LNCaP clone FGC (cell line): ENCODE measurements around the gene FNBP1L.
A peak's percentile ranks its signal among the peaks of the same experiment; 100 is the strongest.

Experiments used
- DNase-seq: peaks from one replicate; pipeline ENCODE4 v3.0.0-alpha.2; 2011; ENCODE audit warnings: low read depth
- H3K4me3 ChIP-seq: 2 replicates; pipeline ENCODE4 v1.5.1; 2011; ENCODE audit warnings: mild to moderate bottlenecking, low read depth, low read length, control low read depth
- TF ChIP-seq, protein P1 (sequence below): IDR thresholded peaks from 2 replicates; pipeline ENCODE4 v1.5.1; 2012; ENCODE audit warnings: mild to moderate bottlenecking; ENCODE audit not compliant: control insufficient read depth, insufficient read depth; ENCODE audit errors: extremely low read depth

FNBP1L gene

DNA sequence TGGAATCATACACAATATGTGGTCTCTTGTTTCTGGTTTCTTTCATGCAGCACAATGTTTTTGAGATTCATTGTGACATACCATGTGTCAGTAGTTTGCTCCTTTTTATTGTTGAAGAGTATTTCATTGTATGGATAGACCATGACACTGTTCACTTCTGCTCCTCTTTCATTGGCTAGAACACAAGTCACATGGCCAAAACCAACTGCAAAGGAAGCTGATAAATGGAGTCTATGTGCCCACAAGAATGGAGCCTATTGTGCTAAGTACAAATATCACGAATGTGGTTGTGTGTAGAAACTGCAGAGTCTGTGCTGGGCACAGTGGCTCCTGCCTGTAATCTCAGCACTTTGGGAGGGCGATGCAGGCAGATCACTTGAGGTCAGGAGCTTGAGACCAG is 28.6 kb upstream of the FNBP1L start:
- TF ChIP-seq, protein P1, sequence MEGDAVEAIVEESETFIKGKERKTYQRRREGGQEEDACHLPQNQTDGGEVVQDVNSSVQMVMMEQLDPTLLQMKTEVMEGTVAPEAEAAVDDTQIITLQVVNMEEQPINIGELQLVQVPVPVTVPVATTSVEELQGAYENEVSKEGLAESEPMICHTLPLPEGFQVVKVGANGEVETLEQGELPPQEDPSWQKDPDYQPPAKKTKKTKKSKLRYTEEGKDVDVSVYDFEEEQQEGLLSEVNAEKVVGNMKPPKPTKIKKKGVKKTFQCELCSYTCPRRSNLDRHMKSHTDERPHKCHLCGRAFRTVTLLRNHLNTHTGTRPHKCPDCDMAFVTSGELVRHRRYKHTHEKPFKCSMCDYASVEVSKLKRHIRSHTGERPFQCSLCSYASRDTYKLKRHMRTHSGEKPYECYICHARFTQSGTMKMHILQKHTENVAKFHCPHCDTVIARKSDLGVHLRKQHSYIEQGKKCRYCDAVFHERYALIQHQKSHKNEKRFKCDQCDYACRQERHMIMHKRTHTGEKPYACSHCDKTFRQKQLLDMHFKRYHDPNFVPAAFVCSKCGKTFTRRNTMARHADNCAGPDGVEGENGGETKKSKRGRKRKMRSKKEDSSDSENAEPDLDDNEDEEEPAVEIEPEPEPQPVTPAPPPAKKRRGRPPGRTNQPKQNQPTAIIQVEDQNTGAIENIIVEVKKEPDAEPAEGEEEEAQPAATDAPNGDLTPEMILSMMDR: no peak
- no peak for DNase-seq
- no peak overlapping the region for H3K4me3 ChIP-seq

DNA sequence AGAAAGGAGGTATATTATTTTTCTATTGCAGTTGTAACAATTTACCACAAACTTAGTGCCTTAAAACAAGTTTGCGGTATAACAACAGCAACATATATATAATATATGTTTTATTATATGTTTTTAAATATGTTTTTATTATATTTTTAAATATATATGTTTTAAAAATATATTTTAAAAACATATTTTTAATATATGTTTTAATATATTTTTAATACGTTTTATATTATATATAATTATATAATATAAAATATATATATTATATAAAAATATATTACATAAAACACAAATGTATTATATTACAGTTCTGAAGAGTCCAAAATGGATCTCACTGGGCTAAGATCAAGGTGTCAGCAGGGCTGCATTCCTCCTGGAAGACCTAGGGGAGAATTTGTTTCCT is 27.5 kb upstream of the FNBP1L start:
- TF ChIP-seq, protein P1: no peak
- no peak overlapping the region for H3K4me3 ChIP-seq
- no peak for DNase-seq

DNA sequence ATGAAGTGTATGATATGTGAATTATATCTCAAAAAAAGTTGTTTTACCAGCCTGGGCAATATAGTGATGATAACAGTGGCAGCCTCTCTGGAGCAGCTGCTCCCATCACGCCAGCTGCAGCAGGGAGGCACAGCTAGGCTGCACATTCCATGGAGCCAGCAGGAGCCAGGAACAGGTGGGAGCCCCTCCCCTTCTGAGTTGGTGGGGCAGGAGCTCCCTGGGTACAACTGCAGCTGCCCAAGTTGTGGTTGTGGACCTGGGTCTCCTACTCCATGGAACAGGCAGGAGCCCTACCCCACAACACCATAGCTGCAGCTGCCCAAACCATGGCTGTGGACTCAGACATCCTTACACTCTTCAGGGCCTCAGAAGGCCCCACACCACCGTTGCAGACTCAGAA is 21.7 kb upstream of the FNBP1L start:
- H3K4me3 ChIP-seq: no peak overlapping the region
- TF ChIP-seq, protein P1: no peak
- no peak for DNase-seq

DNA sequence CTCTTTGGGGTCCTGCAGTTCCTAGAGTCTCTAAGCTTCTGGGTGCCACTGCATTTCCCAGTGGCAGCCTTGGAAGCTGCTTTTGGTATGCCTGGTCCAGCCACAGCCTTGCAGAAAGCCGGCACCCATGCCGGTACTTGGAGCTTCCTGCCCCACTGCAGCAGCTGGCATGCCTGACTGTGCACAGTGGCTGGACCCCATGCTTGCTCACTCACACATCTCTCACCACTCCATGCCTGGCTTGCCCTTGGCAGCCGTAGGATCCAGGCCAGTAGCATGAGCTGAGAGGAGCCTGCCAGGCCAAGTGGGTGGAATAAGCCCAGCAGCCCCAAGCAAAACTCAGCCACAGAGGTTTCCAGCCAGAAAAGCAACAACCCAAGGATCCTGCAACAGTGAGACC is 20.3 kb upstream of the FNBP1L start:
- no peak for DNase-seq
- H3K4me3 ChIP-seq: no peak overlapping the region
- TF ChIP-seq, protein P1: no peak

DNA sequence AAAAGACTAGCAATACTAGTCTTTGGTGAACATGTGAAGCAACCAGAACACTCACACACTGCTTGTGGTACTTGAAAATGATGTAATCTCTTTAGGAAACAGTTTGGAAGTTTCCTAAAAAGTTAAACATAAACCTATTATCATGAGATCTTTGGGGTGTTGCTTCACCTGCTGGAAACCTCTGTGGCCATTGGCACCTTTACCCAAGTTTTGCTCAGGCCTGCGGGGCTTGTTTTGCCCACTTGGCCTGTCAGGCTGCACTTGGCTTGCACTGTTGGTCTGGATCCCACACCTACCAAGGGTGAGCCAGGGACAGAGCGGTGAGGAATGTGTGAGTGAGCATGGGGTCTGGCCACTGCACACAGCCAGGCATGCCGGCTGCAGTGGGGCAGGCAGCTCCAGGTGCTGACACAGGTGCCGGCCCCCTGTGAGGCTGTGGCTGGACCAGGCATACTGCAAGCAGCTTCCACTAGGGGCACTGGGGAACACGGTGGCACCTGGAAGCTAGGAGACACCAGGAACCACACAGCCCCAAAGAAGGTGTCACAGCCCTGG is 14.4 kb upstream of the FNBP1L start:
- no peak for DNase-seq
- no peak overlapping the region for H3K4me3 ChIP-seq

DNA sequence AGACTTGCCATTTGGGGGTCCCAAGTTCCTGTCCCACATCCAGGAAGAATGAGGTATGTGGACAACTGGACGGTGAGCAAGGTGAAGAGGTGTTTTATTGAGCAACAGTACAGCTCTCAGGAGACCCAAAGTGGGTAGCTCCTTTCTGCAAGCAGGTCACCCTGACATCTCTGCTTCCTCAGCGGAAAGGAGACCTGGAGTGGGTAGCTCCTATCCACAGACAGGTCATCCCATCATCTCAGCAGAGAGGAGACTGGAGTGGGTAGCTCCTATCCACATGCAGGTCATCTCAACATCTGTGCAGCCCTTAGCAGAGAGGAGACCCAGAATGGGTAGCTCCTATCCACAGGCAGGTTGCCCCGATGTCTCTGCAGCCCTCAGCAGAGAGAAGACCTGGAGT is 13.8 kb upstream of the FNBP1L start:
- TF ChIP-seq, protein P1: no peak
- DNase-seq: no peak
- H3K4me3 ChIP-seq: no peak overlapping the region

More for the DNA sequence above, 14.4 kb upstream of the FNBP1L start:
- TF ChIP-seq, protein P1: 0 out of 2 replicates have a peak, but pooled peaks have one; percentile 4

DNA sequence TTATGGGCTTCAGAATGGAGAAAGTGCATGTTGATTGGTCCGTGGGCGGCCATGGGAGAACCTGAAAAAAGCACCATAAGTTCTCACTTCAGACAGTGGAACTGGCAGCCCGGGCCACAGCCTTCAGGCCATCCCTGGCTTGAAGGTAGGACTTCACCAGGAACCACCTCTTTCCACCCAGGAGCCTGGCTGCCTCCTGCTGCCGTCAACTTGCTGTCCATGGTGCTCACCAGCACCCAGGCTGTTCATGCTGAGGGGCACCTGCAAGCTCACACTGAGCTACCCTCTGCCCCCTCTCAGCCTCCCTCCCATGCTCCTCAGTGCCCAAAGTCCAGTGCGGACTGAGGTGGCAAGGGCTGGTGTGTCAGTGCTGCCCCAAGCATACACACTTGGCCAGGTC is 12.9 kb upstream of the FNBP1L start:
- TF ChIP-seq, protein P1: no peak
- no peak overlapping the region for H3K4me3 ChIP-seq
- DNase-seq: no peak
